NCI-H1105 (cell line): Measurements from ENCODE around the gene SGMS1.

Source experiments
- DNase-seq: peaks from one replicate; lab custom pipeline; 2025; lab: John Stamatoyannopoulos, UW

Gene SGMS1

GRCh38 chr10:50335397-50335796 lies 288.4 kb downstream of the SGMS1 start:
- DNase-seq = no peak

- DNase-seq = no peak
These were observed 289.5 kb downstream of the SGMS1 start for GRCh38 chr10:50334273-50334672.

- no peak for DNase-seq
These were observed 289.9 kb downstream of the SGMS1 start for GRCh38 chr10:50333872-50334271.

GRCh38 chr10:50332108-50332842 lies 291.5 kb downstream of the SGMS1 start:
- no peak for DNase-seq

- no peak for DNase-seq
These were observed 292.3 kb downstream of the SGMS1 start for GRCh38 chr10:50331486-50331885.

- no peak for DNase-seq
These were observed 296.7 kb downstream of the SGMS1 start for GRCh38 chr10:50326757-50327701.

- DNase-seq = no peak
These were observed 297.6 kb downstream of the SGMS1 start for GRCh38 chr10:50326172-50326555.

- DNase-seq = no peak
These were observed 298.1 kb downstream of the SGMS1 start for GRCh38 chr10:50325449-50326171.

- no peak for DNase-seq
These were observed 298.9 kb downstream of the SGMS1 start for GRCh38 chr10:50324680-50325393.

- DNase-seq = no peak
These were observed 299.7 kb downstream of the SGMS1 start for GRCh38 chr10:50324046-50324445.

GRCh38 chr10:50322077-50322476 lies 301.7 kb downstream of the SGMS1 start:
- DNase-seq = no peak

- no peak for DNase-seq
These were observed 305.6 kb downstream of the SGMS1 start for GRCh38 chr10:50318129-50318528.

GRCh38 chr10:50316695-50317648 lies 306.8 kb downstream of the SGMS1 start:
- DNase-seq = no peak

GRCh38 chr10:50316174-50316573 lies 307.6 kb downstream of the SGMS1 start:
- no peak for DNase-seq

- no peak for DNase-seq
These were observed 308.3 kb downstream of the SGMS1 start for GRCh38 chr10:50315424-50315823.

GRCh38 chr10:50314169-50315071 lies 309.3 kb downstream of the SGMS1 start:
- DNase-seq = no peak

- no peak for DNase-seq
These were observed 311.0 kb downstream of the SGMS1 start for GRCh38 chr10:50312464-50313437.

- no peak for DNase-seq
These were observed 313.1 kb downstream of the SGMS1 start for GRCh38 chr10:50310560-50311174.
